Sigmoid colon (tissue), 7 donors: ENCODE data around the gene PRRX1. TPM values are rescaled to one million over a fixed set of nuclear protein-coding genes. Genes with fewer than 3 reads are reported as not detected.

ENCODE experiments used
- DNase-seq: peaks from one replicate; pipeline ENCODE4 v3.0.0-alpha.2; 2019
- H3K27ac ChIP-seq, 4 donors: fragments of 200-600 bp; sonication (generic); one replicate each; pipeline ENCODE4 v1.5.1; 2016 to 2019; ENCODE audit warnings: mild to moderate bottlenecking in 1 of 4
- H3K27me3 ChIP-seq, 3 donors: fragments of 200-600 bp; sonication (generic); one replicate each; pipeline ENCODE4 v1.5.1; 2019; ENCODE audit warnings: mild to moderate bottlenecking in 1 of 3
- H3K36me3 ChIP-seq, 4 donors: fragments of 200-600 bp; sonication (generic); one replicate each; pipeline ENCODE4 v1.5.1; 2016 to 2019
- H3K4me1 ChIP-seq, 4 donors: fragments of 200-600 bp; sonication (generic); one replicate each; pipeline ENCODE4 v1.5.1; 2017 to 2019
- H3K4me3 ChIP-seq, 4 donors: fragments of 200-600 bp; sonication (generic); one replicate each; pipeline ENCODE4 v1.5.1; 2017 to 2019; ENCODE audit warnings: mild to moderate bottlenecking in 2 of 4, moderate library complexity in 1 of 4
- H3K9me3 ChIP-seq, 4 donors: fragments of 200-600 bp in 3 of 4; sonication (generic) in 3 of 4; one replicate each; pipeline versions ENCODE4 v1.5.1 to v1.6.1; 2013 to 2019
- EP300 ChIP-seq, 4 donors: sonication (generic); formaldehyde crosslinking; IDR thresholded peaks; one replicate each; pipeline ENCODE4 v1.6.1; 2017; ENCODE audit warnings: antibody characterized with exemption in 4 of 4
- POLR2A ChIP-seq, 2 donors: fragments of 450-650 bp; IDR thresholded peaks; one replicate each; pipeline ENCODE4 v1.6.1; 2016; ENCODE audit warnings: antibody characterized with exemption in 2 of 2, mild to moderate bottlenecking in 2 of 2, moderate library complexity in 2 of 2
- POLR2AphosphoS5 ChIP-seq, 4 donors: sonication (generic); formaldehyde crosslinking; IDR thresholded peaks; one replicate each; pipeline ENCODE4 v1.6.1; 2017; ENCODE audit warnings: antibody characterized with exemption in 4 of 4
- WGBS, 2 donors: extraction: QIAGEN DNeasy Blood & Tissue Kit; methylation state at CpG; one replicate each; pipeline ENCODE4 v1.1.7; 2013; 5-methylcytosine and 5-hydroxymethylcytosine counted together
- intact Hi-C: fragments of 100-400 bp; cut with DNase I; formaldehyde crosslinking; loops from one replicate; pipeline ENCODE4 v1.15.1; 2023
- polyA plus RNA-seq, 3 donors: library from polyadenylated mRNA; stranded (reverse); fragments of 200-250 nt; gene quantifications; one replicate each; pipeline ENCODE4 v1.2.3, GENCODE V29; 2013
- total RNA-seq, 4 donors: library from RNA; depleted of rRNA; stranded (reverse); fragments of >200 nt; gene quantifications; one replicate each; pipeline ENCODE4 v1.1.0, GENCODE V29; 2016
- TF ChIP-seq, protein P1 (sequence below), 4 experiments: fragments of 450-650 bp in 3 of 4; fragments of 200-600 bp in 1 of 4; IDR thresholded peaks; one replicate each; pipeline ENCODE4 v1.5.1; 2016 to 2019; ENCODE audit warnings: antibody characterized with exemption in 4 of 4, mild to moderate bottlenecking in 3 of 4, moderate library complexity in 2 of 4
- donor health status: healthy with polysubstance abuse.
- donor health status: Bipolar disorder and iron deficiency.
- donor health status: healthy.

PRRX1 gene
- total and polyA plus RNA-seq, 7 donors, result 0.46 to 16.6 (median 7.9) TPM

- Histone ChIP-seq H3K27ac (no peak overlapping the region), H3K27me3 (no peaks in the 10 kb centered on the region), H3K9me3 (no peaks in the 10 kb centered on the region), H3K4me3 (no peak overlapping the region), H3K4me1 (no peaks in the 10 kb centered on the region), H3K36me3 (no peaks in the 10 kb centered on the region)
- DNase-seq, result no peak
- TF ChIP-seq POLR2A (IDR thresholded peaks at IDR 0.05) (no peak), POLR2AphosphoS5 (IDR thresholded peaks at IDR 0.05) (no peak), EP300 (IDR thresholded peaks at IDR 0.05) (no peak)
- TF ChIP-seq, protein P1, sequence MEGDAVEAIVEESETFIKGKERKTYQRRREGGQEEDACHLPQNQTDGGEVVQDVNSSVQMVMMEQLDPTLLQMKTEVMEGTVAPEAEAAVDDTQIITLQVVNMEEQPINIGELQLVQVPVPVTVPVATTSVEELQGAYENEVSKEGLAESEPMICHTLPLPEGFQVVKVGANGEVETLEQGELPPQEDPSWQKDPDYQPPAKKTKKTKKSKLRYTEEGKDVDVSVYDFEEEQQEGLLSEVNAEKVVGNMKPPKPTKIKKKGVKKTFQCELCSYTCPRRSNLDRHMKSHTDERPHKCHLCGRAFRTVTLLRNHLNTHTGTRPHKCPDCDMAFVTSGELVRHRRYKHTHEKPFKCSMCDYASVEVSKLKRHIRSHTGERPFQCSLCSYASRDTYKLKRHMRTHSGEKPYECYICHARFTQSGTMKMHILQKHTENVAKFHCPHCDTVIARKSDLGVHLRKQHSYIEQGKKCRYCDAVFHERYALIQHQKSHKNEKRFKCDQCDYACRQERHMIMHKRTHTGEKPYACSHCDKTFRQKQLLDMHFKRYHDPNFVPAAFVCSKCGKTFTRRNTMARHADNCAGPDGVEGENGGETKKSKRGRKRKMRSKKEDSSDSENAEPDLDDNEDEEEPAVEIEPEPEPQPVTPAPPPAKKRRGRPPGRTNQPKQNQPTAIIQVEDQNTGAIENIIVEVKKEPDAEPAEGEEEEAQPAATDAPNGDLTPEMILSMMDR (IDR thresholded peaks at IDR 0.05), result no peak
- intact Hi-C loops, result no loop called here
These were observed 47.8 kb downstream of the PRRX1 start for GRCh38 chr1:170711682-170712081.

DNA sequence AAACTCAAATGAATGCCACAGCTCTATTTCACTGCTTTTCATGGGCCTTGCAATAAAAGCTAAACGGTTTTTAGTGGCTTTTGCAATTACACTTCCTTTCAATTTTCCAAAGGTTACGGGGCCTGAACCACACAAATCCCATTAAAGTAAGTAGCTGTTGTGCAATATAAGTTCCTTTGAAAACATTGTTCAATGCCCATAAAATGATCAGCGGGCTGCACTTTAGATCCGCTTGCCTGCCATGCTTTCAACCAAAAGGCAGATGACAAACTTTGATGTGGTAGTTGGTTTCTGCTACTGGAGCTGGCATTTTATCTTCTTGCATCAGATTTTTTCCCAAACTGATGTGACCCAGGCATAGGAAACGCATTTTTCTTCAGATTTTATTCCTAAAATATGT is 50.2 kb downstream of the PRRX1 start:
- no peak overlapping the region for H3K4me3 ChIP-seq
- TF ChIP-seq, protein P1 (IDR thresholded peaks at IDR 0.05), result no peak
- no peak for TF ChIP-seq POLR2A (IDR thresholded peaks at IDR 0.05)
- TF ChIP-seq POLR2AphosphoS5 (IDR thresholded peaks at IDR 0.05), result no peak
- no peak for TF ChIP-seq EP300 (IDR thresholded peaks at IDR 0.05)
- WGBS, 2 donors, result 30 to 62% methylated on average over 5 of the region's 5 CpGs
- H3K36me3 ChIP-seq, result no peaks in the 10 kb centered on the region
- no peaks in the 10 kb centered on the region for H3K4me1 ChIP-seq
- no peaks in the 10 kb centered on the region for H3K27me3 ChIP-seq
- intact Hi-C loops, result no loop called here
- no peaks in the 10 kb centered on the region for H3K9me3 ChIP-seq
- no peak overlapping the region for H3K27ac ChIP-seq
- no peak for DNase-seq

DNA sequence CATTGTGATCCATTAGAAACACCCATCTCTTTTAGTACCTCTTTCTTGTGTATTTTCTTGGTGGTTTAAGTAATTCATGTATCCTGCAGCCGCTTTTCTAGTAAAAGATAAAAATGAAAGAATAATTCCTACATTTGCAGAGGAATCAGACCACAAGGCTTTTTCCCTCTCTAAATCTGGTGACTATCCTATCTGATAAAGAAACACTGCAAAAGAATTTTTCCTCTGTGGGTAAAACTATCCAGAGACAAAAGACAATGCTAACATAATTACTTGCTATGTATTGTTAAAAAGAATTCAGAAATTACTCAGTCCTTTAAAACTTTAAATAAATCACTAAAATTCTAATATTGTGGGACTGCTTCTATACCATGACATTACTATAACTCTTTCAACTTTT is 51.0 kb downstream of the PRRX1 start:
- Histone ChIP-seq H3K4me1 (no peaks in the 10 kb centered on the region), H3K4me3 (no peak overlapping the region), H3K9me3 (no peaks in the 10 kb centered on the region), H3K36me3 (no peaks in the 10 kb centered on the region), H3K27me3 (no peaks in the 10 kb centered on the region), H3K27ac (no peak overlapping the region)
- no peak for DNase-seq
- WGBS, 2 donors, result 92 to 96% methylated on average over 1 of the region's 1 CpG
- no peak for TF ChIP-seq EP300 (IDR thresholded peaks at IDR 0.05)
- no peak for TF ChIP-seq POLR2AphosphoS5 (IDR thresholded peaks at IDR 0.05)
- TF ChIP-seq POLR2A (IDR thresholded peaks at IDR 0.05), result no peak
- TF ChIP-seq, protein P1 (IDR thresholded peaks at IDR 0.05), result no peak
- intact Hi-C loops, result no loop called here

DNA sequence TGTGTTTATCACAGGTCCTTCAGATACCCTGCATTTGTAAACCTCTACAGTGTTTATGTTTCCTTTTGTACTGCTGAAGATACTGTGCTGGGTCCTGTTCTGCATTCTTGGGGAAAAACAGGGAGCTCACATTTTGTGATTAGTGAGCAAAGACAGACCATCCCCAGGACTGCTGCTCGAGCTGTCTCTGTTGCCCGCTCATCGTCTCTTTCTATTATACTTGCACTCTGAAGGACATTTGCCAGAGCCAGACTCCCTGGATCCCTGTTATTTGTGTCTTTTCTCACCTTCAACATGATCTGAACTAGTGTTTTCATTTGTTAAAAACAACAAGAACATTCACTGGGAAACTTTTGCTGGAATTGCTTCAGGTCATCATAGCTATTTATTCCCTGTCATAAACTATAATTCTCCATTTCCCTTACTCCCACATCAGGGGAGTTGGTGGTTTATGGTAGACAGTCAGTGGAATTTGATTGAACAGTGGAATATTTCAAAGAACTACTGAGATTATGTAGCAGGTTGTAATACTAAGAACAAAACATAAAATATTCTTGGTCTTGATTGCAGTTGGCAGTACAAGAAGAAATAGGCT is 53.0 kb downstream of the PRRX1 start:
- Histone ChIP-seq H3K4me1 (no peaks in the 10 kb centered on the region), H3K27me3 (no peaks in the 10 kb centered on the region), H3K4me3 (no peak overlapping the region), H3K27ac (no peak overlapping the region), H3K36me3 (no peaks in the 10 kb centered on the region), H3K9me3 (no peaks in the 10 kb centered on the region)
- intact Hi-C loops, result no loop called here
- 65 to 85% methylated on average over 3 of the region's 3 CpGs for whole genome bisulfite sequencing, 2 donors
- no peak for DNase-seq
- TF ChIP-seq POLR2A (IDR thresholded peaks at IDR 0.05), result no peak
- no peak for TF ChIP-seq POLR2AphosphoS5 (IDR thresholded peaks at IDR 0.05)
- no peak for TF ChIP-seq EP300 (IDR thresholded peaks at IDR 0.05)
- TF ChIP-seq, protein P1 (IDR thresholded peaks at IDR 0.05), result no peak

- intact Hi-C loops, result no loop called here
- Histone ChIP-seq H3K4me1 (no peaks in the 10 kb centered on the region), H3K9me3 (no peaks in the 10 kb centered on the region), H3K27me3 (no peaks in the 10 kb centered on the region), H3K36me3 (no peaks in the 10 kb centered on the region), H3K27ac (no peak overlapping the region), H3K4me3 (no peak overlapping the region)
- TF ChIP-seq, protein P1 (IDR thresholded peaks at IDR 0.05), result no peak
- TF ChIP-seq POLR2A (IDR thresholded peaks at IDR 0.05), result no peak
- TF ChIP-seq EP300 (IDR thresholded peaks at IDR 0.05), result no peak
- TF ChIP-seq POLR2AphosphoS5 (IDR thresholded peaks at IDR 0.05), result no peak
- 90% methylated on average over 2 of the region's 2 CpGs for WGBS, 2 donors
- DNase-seq, result no peak
These were observed 56.7 kb downstream of the PRRX1 start for GRCh38 chr1:170720661-170721060.
